GM21447 (cell line): ENCODE measurements around the gene JAGN1.
"Not testable (repeated sequence)": the region's sequence is repeated elsewhere in the genome, so short reads cannot be mapped to it uniquely, and the experiment has no call there.

ENCODE experiments used
- ATAC-seq: cut with Tn5 transposase; IDR thresholded peaks from one replicate; pipeline ENCODE4 v1.9.1; 2021; ENCODE audit not compliant: unreplicated experiment

The JAGN1 gene

DNA sequence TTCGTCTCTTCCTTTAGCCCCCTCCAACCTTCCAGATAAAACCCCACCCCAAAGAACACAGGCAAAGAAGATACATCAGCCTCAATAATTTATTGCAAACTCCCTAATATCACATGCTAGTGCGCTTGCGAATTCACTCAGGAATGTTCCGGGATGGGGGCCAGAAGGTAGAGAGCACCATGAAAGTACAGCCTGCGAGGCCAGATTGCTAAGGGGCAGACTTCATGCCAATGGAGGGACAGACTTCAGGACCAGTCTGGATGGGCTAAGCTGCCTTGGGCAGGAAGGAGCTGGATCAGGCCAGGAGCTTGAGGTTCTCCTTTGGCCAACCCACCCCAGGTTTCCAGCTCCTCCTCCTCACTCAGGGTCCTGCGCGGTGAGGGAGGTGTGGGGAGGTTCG, 23.8 kb upstream of the JAGN1 start:
- no peak for ATAC-seq

GRCh38 chr3:9867106-9867505, 23.3 kb upstream of the JAGN1 start:
- no peak for ATAC-seq

- no peak for ATAC-seq
Observed at GRCh38 chr3:9869955-9870354, 20.5 kb upstream of the JAGN1 start.

DNA sequence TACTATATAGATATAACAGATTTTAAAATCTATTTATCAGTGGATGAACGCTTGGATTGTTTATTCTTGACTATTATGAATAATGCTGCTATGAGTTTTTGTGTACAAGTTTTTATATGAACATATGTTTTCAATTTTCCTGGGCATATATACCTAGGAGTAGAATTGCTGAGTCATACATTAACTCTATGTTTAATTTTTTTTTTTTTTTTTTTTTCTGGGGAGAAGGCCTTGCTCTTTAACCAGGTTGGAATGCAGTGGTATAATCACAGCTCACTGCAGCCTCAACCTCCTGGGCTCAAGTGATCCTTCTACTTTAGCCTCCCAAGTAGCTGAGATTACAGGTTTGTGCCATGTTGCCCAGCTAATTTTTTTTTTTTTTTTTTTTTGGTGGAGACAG, 19.4 kb upstream of the JAGN1 start:
- ATAC-seq: no peak

GRCh38 chr3:9872067-9872466, 18.3 kb upstream of the JAGN1 start:
- ATAC-seq: not testable (repeated sequence)

DNA sequence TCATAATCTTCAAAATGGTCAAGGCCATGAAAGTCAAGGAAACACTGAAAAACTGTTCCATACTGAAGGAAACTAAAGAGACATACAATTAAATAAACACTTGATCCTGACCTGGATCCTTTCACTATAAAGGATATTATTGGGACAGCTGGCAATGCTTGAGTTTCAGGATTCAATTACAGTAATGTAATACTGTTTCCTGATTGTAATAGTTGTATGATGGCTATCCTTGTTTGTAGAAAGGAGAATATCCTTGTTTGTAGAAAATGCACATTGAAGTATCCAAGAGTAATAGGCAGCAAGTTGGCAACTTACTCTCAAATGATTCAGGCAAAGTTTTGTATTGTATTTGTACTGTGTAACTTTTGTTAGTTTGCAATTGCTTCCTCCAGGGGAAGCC, 15.0 kb upstream of the JAGN1 start:
- ATAC-seq: no peak

- not testable (repeated sequence) for ATAC-seq
Observed at GRCh38 chr3:9876255-9876654, 14.2 kb upstream of the JAGN1 start.

GRCh38 chr3:9876991-9877390, 13.4 kb upstream of the JAGN1 start:
- ATAC-seq: no peak

DNA sequence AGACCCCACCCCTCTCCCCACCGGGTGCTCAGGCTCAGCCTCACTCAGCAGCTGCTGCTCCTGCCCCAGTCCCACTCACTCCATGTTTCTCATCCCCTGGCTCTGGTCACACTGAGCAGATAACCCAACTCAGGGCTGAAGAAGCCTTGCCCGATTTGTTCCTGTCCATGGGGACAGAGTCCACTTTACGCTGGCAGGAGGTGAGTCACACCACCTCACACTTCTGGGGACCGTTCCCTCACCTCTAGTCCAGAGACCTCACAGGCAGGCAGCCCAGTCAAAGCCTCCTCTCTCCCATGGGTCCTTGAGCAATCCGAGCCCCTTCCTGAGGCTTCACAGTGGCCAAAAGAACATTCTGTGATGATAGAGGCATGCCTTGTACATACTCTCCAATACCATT, 11.7 kb upstream of the JAGN1 start:
- no peak for ATAC-seq

DNA sequence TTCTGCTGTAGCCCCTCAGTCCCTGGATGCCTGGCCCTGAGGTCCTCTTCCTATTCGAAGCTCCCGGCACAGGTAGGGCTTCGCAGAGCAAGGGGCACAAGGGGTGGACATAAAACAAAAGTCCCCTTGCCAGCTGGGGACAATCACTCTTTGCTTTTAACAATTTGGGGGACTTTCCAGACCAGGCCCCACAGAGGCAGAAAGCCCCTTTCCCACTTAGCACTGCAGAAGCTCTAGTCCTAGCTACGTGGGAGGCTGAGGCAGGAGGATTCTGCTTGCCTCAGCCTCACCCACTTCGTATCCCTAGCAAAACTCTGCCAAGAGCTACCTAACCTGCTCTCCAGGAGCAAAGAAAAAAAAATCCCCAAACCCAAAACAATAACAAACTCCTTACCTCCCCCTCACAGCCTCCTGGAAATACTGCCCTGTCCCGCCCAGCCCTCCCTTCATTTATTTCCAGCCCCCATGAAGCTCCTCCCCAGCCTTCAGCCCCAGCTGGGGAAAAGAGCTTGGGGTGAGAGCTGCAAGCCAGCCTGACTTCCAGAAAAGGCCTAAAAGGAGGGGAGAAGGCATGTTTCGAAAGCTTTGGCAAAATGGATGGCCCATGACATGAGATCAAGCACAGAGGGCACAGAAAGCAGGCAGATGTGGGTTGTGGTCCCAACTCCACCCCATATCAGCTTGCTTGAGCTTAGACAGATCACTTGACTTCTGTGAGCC, 10.4 kb upstream of the JAGN1 start, which contains the start of gene CIDEC:
Gene CIDEC (minus strand): TSS at position 424 of the 720 bp plus-strand sequence. CDS start 1,767 bp downstream, outside the sequence.
- no peak for ATAC-seq

DNA sequence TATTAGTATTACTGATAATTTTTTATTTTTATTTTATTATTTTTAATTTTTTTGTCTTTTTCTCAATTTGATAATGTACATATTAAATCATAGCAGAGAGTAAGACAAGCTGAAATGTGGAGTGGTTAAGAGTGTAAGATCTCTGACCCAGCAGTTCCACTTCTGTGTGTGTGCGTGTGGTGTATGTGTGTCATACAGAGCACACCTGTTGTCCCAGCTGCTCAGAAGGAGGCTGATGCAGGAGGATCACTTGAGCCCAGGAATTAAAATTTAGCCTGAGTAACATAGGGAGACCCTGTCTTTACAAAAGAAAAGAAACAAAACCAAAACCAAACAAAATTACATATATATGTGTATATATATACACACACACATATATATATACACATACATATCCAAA, 9.0 kb upstream of the JAGN1 start:
- ATAC-seq: no peak

GRCh38 chr3:9883706-9884554, 6.5 kb upstream of the JAGN1 start:
- no peak for ATAC-seq

DNA sequence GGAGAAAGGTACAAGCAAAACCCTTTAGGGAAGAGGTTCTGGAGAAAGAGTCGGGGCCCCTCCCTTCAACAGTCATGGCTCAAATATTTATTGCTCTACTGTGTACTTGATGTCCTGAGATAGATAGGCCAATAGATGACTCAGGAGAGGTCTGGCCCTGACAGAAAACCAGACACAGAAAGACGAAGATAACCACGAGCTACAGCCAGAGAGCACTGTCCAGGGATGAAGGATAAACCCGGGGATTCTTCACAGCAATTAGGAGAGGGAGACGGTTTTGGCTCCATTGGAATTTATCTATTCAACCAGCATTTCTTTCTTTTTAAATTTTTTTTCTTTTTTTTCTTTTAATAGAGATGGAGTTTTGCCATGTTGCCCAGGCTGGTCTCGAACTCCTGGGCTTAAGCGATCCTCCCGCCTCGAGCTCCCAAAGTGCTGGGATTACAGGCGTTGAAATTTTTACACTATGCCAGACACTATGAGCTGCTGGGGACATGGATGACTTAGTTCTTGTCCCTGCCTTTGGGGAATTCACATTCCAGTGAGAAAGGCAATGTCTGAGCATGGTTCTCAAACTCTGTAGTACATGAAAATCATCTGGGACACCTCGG, 5.8 kb upstream of the JAGN1 start:
- ATAC-seq: no peak

DNA sequence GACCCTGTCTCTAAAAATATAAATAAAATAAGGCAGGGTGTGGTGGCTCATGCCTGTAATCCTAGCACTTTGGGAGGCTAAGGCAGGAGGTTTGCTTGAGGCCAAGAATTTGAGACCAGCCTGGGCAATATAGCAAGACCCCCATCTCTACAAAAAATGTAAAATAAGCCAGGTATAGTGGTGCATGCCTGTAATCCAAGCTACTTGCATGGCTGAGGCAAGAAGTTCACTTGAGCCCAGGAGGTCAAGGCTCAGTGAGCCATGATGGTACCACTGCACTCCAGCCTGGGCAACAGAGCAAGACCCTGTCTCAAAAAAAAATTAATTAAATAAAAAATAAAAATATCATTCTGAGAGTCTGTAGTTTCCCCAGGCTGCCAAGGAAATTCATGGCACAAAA, 4.1 kb upstream of the JAGN1 start:
- ATAC-seq: no peak

DNA sequence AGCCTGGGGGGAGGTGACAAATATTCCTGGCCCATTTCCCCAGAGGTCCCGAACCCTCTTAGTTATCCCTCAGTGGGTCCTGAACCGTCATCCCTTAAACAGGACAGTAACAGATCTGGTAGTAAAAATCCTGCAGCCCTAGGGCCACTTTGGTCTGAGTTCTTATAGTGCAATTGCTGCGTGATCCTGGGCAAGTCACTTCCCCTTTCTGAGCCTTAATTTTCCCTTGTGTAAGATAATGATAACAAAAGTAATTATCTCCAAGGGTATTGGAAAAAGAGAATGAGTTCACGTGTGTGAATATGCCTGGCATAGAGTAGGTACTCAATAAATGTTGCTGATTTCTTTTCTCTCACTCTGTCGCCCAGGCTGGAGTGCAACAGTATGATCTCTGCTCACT, 2.9 kb upstream of the JAGN1 start:
- no peak for ATAC-seq

GRCh38 chr3:9888540-9888939, 1.9 kb upstream of the JAGN1 start:
- no peak for ATAC-seq

DNA sequence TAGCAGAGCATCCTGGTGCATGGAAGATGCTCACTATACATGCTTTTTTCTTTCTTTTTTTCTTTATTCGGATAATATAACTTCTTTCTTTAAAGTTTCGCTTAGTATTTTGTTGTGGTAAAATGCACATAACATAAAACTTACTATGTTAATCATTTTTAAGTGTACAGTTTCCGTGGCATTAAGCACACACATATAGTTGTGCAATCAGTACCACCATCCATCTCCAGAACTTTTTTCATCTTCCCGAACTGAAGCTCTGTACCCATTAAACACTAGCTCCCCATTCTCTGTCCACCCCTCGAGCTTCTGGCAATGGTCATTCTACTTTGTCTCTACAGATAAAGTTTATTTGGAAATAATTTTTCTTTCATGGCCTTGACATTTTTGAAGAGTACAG, 1.0 kb upstream of the JAGN1 start:
- no peak for ATAC-seq

- ATAC-seq: no peak
Observed at GRCh38 chr3:9891072-9891622, 737 bp downstream of the JAGN1 start.

DNA sequence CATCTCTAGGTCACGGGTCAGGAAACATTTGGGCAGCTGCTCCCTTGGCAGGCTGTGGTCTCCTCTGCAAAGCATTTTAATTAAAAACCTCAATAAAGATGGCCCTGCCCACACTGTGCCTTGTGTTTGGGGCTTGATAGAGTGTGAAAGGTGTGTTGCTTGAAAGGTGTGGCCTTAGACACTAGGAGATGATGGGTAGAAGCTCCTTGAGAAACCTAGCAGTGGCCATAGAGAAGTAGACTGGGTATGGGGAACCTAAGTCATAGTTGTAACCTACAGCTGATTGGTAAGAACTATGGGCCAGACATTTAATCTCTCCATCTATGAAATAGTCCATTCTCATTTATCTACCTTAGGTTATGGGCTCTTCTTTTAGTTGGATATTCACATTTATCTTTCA, 3.3 kb downstream of the JAGN1 start:
- ATAC-seq: no peak

GRCh38 chr3:9895715-9896114, 5.3 kb downstream of the JAGN1 start:
- ATAC-seq: not testable (repeated sequence)

- not testable (repeated sequence) for ATAC-seq
Observed at GRCh38 chr3:9896755-9897407, 6.5 kb downstream of the JAGN1 start.
